NCI-H1694 treated with DMSO at 0.1 percent for 48 hours (cell line): ENCODE measurements around the gene IFNGR1.

ENCODE experiments used
- DNase-seq: peaks from one replicate; lab custom pipeline; 2025; lab: John Stamatoyannopoulos, UW

Gene IFNGR1

GRCh38 chr6:137175868-137176245 is 43.3 kb downstream of the IFNGR1 start:
- DNase-seq: no peak

GRCh38 chr6:137175157-137175867 is 43.9 kb downstream of the IFNGR1 start:
- DNase-seq: no peak

DNA sequence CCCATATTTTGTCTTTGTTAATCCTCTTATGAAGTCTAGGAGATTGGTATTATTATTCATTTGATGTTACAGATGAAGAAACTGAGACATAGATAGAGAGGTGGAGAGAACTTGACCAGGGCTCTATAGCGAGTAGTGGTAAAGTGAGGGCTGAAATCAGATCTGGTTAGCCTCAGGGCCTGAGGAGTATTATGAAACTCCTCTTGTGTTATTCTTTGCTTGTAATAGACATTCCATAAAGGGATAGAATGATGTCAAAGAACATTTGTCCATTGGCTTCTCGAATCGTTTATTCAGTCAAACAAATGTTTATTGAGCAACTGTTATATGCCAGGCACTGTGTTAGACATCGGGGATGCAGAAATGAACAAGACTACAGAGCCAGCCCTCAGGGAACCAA is 45.7 kb downstream of the IFNGR1 start, which contains the start of gene IL22RA2:
TSS of gene IL22RA2 (minus strand) at position 144 of the 400 bp plus-strand sequence. CDS start 11,895 bp downstream, outside the sequence.
- no peak for DNase-seq

- no peak for DNase-seq
These were observed 46.3 kb downstream of the IFNGR1 start for GRCh38 chr6:137172734-137173431.

- no peak for DNase-seq
These were observed 47.1 kb downstream of the IFNGR1 start for GRCh38 chr6:137171824-137172733.

DNA sequence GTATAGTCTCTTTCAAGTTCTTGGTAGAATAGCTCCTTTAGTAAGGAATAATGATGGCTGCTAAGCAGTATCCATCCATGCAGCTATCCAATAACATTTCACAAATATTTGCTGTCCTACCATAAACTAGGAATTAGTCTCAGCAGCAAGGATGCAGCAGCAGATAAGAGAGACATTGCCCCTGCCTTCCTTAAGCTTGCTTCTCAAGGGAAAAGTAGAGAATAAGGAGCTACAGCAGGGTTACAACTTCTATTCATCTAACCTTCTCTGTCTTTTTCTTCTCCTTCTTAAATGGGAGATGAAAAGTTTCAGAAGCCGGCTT is 48.2 kb downstream of the IFNGR1 start:
- DNase-seq: no peak

DNA sequence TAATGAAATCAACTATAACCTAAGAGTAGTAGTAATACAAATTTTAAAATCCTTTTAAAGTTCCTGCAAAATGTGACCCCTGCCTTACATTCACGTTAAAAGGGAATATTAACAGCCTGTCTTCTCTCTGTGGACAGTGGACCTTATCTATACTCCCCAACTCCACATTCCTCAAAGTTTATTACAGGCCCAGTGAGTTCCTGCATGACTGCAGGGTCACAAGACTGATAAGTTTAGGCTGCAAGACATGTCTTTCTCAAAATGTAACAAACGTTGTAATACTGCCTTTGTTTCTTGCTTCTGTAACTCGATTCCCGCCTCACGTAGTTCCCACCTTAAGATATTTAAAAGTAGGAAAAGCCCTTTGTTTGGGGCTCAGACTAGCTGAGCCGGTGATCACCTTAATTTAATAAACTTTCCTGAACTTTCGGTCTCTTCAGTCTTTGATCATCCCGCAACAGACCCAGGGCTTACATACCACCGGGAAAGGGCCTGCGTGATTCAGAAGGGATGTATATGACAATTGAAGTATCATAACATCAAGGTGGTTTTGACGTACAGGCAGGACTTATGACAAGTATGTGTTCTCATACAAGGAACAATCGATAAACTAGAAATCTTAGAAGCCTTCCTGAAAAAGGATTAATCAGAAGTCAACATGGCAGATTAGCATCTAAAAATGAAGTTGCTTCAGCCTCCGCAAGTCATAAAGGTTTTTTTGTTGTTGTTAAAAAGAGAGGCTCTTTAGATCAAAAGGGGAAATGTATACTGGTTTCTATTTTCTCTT is 48.7 kb downstream of the IFNGR1 start:
- no peak for DNase-seq

GRCh38 chr6:137167702-137168377 is 51.3 kb downstream of the IFNGR1 start:
- DNase-seq: no peak

GRCh38 chr6:137166247-137167098 is 52.7 kb downstream of the IFNGR1 start:
- no peak for DNase-seq

DNA sequence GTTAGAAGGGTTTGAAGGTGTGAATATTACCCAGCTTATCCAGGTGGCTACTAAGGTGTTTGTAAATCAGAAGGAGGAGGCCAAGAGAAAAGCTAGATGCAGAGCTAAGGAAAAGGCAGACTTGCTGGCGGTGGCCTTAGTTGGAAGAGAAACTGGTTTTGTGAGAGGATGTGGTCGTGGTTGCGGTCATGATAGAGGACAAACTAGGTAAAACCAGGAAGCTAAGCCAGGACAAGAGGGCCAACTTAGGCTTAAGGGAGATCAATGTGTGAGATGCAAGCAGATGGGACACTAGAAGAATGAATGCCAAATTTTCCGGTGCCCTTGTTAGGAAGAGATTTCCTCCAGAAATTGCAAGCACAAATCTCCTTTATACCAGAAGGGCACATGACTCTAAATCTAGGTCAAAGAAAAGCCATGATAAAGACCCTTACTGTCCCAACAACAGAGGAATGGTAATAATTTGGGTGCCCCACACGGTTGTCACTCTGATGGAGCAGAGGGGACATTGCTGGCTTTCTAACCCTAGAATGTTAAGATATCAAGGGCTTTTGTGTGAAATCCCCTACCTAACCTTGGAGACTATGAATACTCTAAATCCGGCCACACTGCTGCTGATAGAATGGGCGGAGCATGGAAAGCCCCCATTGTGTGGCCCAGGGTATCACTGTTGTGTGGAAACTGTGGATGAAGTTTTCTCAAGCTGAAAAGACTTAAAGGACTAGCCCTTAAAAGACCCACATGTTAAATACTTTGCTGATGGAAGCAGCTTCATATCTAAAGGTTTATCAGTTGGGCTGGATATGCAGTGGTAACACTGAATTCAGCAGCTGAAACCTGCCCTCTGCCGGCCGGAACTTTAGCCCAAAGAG is 53.6 kb downstream of the IFNGR1 start:
- DNase-seq: no peak

- DNase-seq: no peak
These were observed 55.4 kb downstream of the IFNGR1 start for GRCh38 chr6:137163732-137164318.

- no peak for DNase-seq
These were observed 56.4 kb downstream of the IFNGR1 start for GRCh38 chr6:137162692-137163306.

- no peak for DNase-seq
These were observed 57.2 kb downstream of the IFNGR1 start for GRCh38 chr6:137161949-137162348.

- DNase-seq: no peak
These were observed 58.4 kb downstream of the IFNGR1 start for GRCh38 chr6:137160763-137161162.

DNA sequence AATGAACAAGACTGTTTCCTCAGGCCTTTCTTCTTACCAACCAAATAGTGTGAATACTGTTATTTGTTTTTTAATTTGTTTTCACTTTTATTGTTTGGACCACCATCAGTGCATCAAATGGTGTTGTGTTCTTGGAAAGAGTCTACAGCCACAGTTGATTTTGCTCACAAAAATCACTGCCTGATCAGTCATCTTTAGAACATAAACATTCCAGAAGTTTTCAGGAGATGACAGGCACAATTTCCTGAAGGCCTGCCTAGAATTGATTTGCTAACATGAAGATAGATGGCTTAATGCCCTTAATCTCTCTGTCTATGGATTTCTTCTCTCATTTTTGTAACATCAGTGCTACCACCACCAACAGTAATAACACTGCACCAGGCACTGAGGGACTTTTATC is 59.3 kb downstream of the IFNGR1 start:
- no peak for DNase-seq

- DNase-seq: no peak
These were observed 61.6 kb downstream of the IFNGR1 start for GRCh38 chr6:137157601-137158000.

DNA sequence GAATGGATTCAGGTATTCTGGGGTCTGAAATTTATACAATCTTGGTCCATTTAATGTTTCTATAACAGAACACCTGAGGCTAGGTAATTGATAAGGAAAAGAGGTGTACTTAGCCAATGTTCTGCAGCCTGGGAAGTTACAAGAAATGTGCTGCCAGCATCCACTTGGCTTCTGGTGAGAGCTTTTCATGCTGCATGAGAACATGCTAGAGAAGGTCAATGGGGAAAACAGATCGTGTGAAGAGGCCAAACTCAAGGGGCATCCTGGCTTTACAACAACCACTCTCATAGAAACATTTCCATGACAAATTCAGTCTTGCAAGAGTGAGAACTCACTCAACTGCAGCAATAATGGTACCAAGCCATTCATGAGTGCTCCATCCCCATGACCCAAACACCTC is 62.5 kb downstream of the IFNGR1 start:
- DNase-seq: no peak

GRCh38 chr6:137155830-137156229 is 63.4 kb downstream of the IFNGR1 start:
- no peak for DNase-seq

- no peak for DNase-seq
These were observed 69.1 kb downstream of the IFNGR1 start for GRCh38 chr6:137150072-137150471.
